Ectodermal cell (in vitro differentiated cells): Measurements from ENCODE around the gene EEF1G. TPM values are rescaled to one million over a fixed set of nuclear protein-coding genes. Genes with fewer than 3 reads are reported as not detected.
"Not testable (repeated sequence)": the region's sequence is repeated elsewhere in the genome, so short reads cannot be mapped to it uniquely, and the experiment has no call there.

Experiments
- H3K27ac ChIP-seq: 2 replicates; pipeline ENCODE4 v1.7.0; 2013; ENCODE audit warnings: mild to moderate bottlenecking, low read depth, low read length; ENCODE audit not compliant: insufficient read depth, poor library complexity, severe bottlenecking
- H3K27me3 ChIP-seq: 2 replicates; pipeline ENCODE4 v1.7.0; 2013; ENCODE audit warnings: mild to moderate bottlenecking, low read length; ENCODE audit not compliant: insufficient read depth, control insufficient read depth, poor library complexity, severe bottlenecking
- H3K36me3 ChIP-seq: one replicate; pipeline ENCODE4 v1.7.0; 2013; ENCODE audit warnings: low read length; ENCODE audit not compliant: control insufficient read depth, insufficient read depth
- H3K4me1 ChIP-seq: one replicate; pipeline ENCODE4 v1.7.0; 2013; ENCODE audit warnings: low read length; ENCODE audit not compliant: control insufficient read depth, insufficient read depth
- H3K4me3 ChIP-seq: 2 replicates; pipeline ENCODE4 v1.7.0; 2013; ENCODE audit warnings: low read depth, low read length, control low read depth; ENCODE audit not compliant: insufficient read depth
- H3K9me3 ChIP-seq: 2 replicates; pipeline ENCODE4 v1.7.0; 2013; ENCODE audit warnings: mild to moderate bottlenecking, low read length, moderate library complexity; ENCODE audit not compliant: control insufficient read depth
- WGBS, 2 experiments: methylation state at CpG; one replicate each; pipeline ENCODE4 v1.1.7; 2013; ENCODE audit warnings: missing lambda C conversion rate in 2 of 2; 5-methylcytosine and 5-hydroxymethylcytosine counted together
- polyA plus RNA-seq, 4 experiments: library from polyadenylated mRNA; stranded (reverse); fragments of 50-300 nt; gene quantifications; one replicate each; pipeline ENCODE4 v1.2.3, GENCODE V29; 2013

EEF1G gene
- 2,940 TPM for polyA plus RNA-seq (2013, experiment 1 of 4)
- polyA plus RNA-seq (2013, experiment 2 of 4): 2,895 TPM
- 2,535 TPM for polyA plus RNA-seq (2013, experiment 3 of 4)
- 2,880 TPM for polyA plus RNA-seq (2013, experiment 4 of 4)

GRCh38 chr11:62573592-62574362 is at the start of gene EEF1G:
Gene EEF1G (minus strand): TSS chr11:62573891. CDS start chr11:62573842, 49 bp downstream.
- peak within 1 kb of the TSS; percentile 93 for H3K4me3 ChIP-seq
- H3K36me3 ChIP-seq: peaks cover 49% of the 10 kb centered on the region
- peaks cover 8% of the 10 kb centered on the region for H3K4me1 ChIP-seq
- no peaks in the 10 kb centered on the region for H3K9me3 ChIP-seq
- 0% methylated on average over 46 of the region's 46 CpGs for WGBS, 2 experiments
- H3K27me3 ChIP-seq: no peaks in the 10 kb centered on the region
- H3K27ac ChIP-seq: peak within 1 kb of the TSS; percentile 75

GRCh38 chr11:62622476-62623089 is 48.9 kb upstream of the EEF1G start:
- WGBS, 2 experiments: 90 to 92% methylated on average over 6 to 7 of the region's 7 CpGs
- peaks cover 10% of the 10 kb centered on the region for H3K4me1 ChIP-seq
- no peak overlapping the region for H3K4me3 ChIP-seq
- peak overlapping the region; percentile 66 for H3K27ac ChIP-seq
- peaks cover 19% of the 10 kb centered on the region for H3K36me3 ChIP-seq
- H3K9me3 ChIP-seq: no peaks in the 10 kb centered on the region
- no peaks in the 10 kb centered on the region for H3K27me3 ChIP-seq

- no peaks in the 10 kb centered on the region for H3K9me3 ChIP-seq
- peaks cover 10% of the 10 kb centered on the region for H3K4me1 ChIP-seq
- H3K27ac ChIP-seq: peak within 1 kb of the TSS; percentile 66
- peaks cover 13% of the 10 kb centered on the region for H3K36me3 ChIP-seq
- peak within 1 kb of the TSS; percentile 69 for H3K4me3 ChIP-seq
- WGBS, 2 experiments: 2 to 3% methylated on average over 77 of the region's 77 CpGs
- H3K27me3 ChIP-seq: no peaks in the 10 kb centered on the region
These were observed 48.1 kb upstream of the EEF1G start, which contains the start of gene B3GAT3 for GRCh38 chr11:62621567-62622470. Gene B3GAT3 (minus strand): TSS chr11:62621986. CDS start chr11:62621947, 39 bp downstream.

GRCh38 chr11:62621027-62621566 is 47.4 kb upstream of the EEF1G start:
- peak overlapping the region; percentile 69 for H3K4me3 ChIP-seq
- WGBS, 2 experiments: 35 to 44% methylated on average over 7 to 8 of the region's 8 CpGs
- no peaks in the 10 kb centered on the region for H3K27me3 ChIP-seq
- H3K9me3 ChIP-seq: no peaks in the 10 kb centered on the region
- peaks cover 7% of the 10 kb centered on the region for H3K36me3 ChIP-seq
- H3K4me1 ChIP-seq: peaks cover 10% of the 10 kb centered on the region
- H3K27ac ChIP-seq: peak overlapping the region; percentile 65

GRCh38 chr11:62616957-62617356 is 43.3 kb upstream of the EEF1G start:
- H3K9me3 ChIP-seq, H3K36me3 ChIP-seq, H3K27ac ChIP-seq, H3K4me3 ChIP-seq, H3K27me3 ChIP-seq, H3K4me1 ChIP-seq: not testable (repeated sequence)
- 95 to 98% methylated on average over 14 of the region's 14 CpGs for WGBS, 2 experiments

GRCh38 chr11:62615521-62615920 is 41.8 kb upstream of the EEF1G start:
- H3K36me3 ChIP-seq: no peaks in the 10 kb centered on the region
- H3K4me3 ChIP-seq: no peak overlapping the region
- H3K9me3 ChIP-seq: no peaks in the 10 kb centered on the region
- 92 to 97% methylated on average over 7 of the region's 7 CpGs for WGBS, 2 experiments
- H3K27ac ChIP-seq: no peak overlapping the region
- peaks cover 6% of the 10 kb centered on the region for H3K27me3 ChIP-seq
- peaks cover 14% of the 10 kb centered on the region for H3K4me1 ChIP-seq

GRCh38 chr11:62614275-62614674 is 40.6 kb upstream of the EEF1G start:
- Histone ChIP-seq H3K27me3 (peaks cover 6% of the 10 kb centered on the region), H3K9me3 (no peaks in the 10 kb centered on the region), H3K4me1 (peaks cover 11% of the 10 kb centered on the region), H3K27ac (no peak overlapping the region), H3K4me3 (no peak overlapping the region), H3K36me3 (no peaks in the 10 kb centered on the region)
- WGBS, 2 experiments: 84 to 86% methylated on average over 8 of the region's 8 CpGs

- H3K36me3 ChIP-seq: no peaks in the 10 kb centered on the region
- peak overlapping the region; percentile 3 for H3K27ac ChIP-seq
- 88% methylated on average over 15 of the region's 15 CpGs for WGBS, 2 experiments
- peaks cover 6% of the 10 kb centered on the region for H3K27me3 ChIP-seq
- H3K9me3 ChIP-seq: no peaks in the 10 kb centered on the region
- H3K4me1 ChIP-seq: peaks cover 11% of the 10 kb centered on the region
- no peak overlapping the region for H3K4me3 ChIP-seq
These were observed 39.6 kb upstream of the EEF1G start for GRCh38 chr11:62613291-62613778.

GRCh38 chr11:62612366-62613290 is 38.9 kb upstream of the EEF1G start, which contains the start of the genes EML3 and ROM1:
Gene EML3 (minus strand): TSS chr11:62612775. CDS start chr11:62612457, 318 bp downstream.
Gene ROM1 (plus strand): TSS chr11:62613257. CDS start chr11:62613282, 25 bp downstream.
- Histone ChIP-seq H3K4me3 (peak within 1 kb of the TSS; percentile 63), H3K27me3 (peaks cover 6% of the 10 kb centered on the region), H3K36me3 (no peaks in the 10 kb centered on the region), H3K4me1 (peaks cover 11% of the 10 kb centered on the region), H3K27ac (peak within 1 kb of the TSS; percentile 3), H3K9me3 (no peaks in the 10 kb centered on the region)
- WGBS, 2 experiments: 2 to 3% methylated on average over 91 of the region's 91 CpGs
